ENCODE measurements around the gene NDC1.
"Not testable (repeated sequence)": the region's sequence is repeated elsewhere in the genome, so short reads cannot be mapped to it uniquely, and the experiment has no call there.

NDC1 gene

DNA sequence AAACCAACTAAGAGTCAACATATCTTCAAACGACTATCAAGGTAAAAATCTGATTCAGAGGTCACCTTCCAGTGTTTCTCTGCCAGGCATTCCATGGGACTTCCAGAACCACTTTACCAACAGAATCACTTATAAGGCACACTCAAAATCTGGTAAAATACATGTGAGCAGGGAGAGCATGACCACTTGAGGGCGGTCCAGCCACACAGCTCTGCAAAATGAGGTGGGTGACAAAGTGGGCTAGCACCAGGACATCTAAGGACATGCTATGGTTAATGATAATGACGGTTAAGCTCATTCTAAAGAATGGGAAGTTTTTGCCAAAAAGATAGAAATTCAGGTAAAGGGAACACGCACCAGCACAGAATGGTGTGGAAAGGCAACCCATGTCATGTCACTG, 74.6 kb downstream of the NDC1 start:
- Histone ChIP-seq H3K36me3 (ENCODE audit: control insufficient read depth, insufficient read depth, low read length, severe bottlenecking) (no peaks in the 10 kb centered on the region), H3K9me3 (ENCODE audit: control insufficient read depth, low read length) (no peaks in the 10 kb centered on the region), H3K4me1 (ENCODE audit: control insufficient read depth, insufficient read depth, low read length) (peaks cover 25% of the 10 kb centered on the region), H3K9ac (ENCODE audit: low read length) (no peak overlapping the region), H3K27me3 (replicated peaks; ENCODE audit: control insufficient read depth, insufficient read depth, low read length) (no peaks in the 10 kb centered on the region), H3K4me3 (ENCODE audit: low read length) (no peak overlapping the region)
- no peak for DNase-seq (ENCODE audit: low read depth)

DNA sequence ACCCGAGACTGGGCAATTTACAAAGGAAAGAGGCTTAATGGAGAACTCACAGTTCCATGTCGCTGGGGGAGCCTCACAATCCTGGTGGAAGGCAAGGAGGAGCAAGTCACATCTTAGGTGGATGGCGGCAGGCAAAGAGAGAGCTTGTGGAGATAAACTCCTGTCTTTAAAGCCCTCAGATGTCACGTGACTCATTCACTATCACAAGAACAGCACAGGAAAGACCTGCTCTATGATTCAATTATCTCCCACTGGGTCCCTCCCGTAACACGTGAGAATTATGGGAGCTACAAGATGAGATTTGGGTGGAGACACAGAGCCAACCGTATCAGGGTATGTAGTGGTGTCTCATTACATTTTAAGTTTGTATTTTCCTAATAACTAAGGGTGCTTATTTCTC, 77.6 kb downstream of the NDC1 start:
- not testable (repeated sequence) for H3K36me3 ChIP-seq (ENCODE audit: control insufficient read depth, insufficient read depth, low read length, severe bottlenecking); H3K4me3 ChIP-seq (ENCODE audit: low read length); H3K4me1 ChIP-seq (ENCODE audit: control insufficient read depth, insufficient read depth, low read length); H3K27me3 ChIP-seq (replicated peaks; ENCODE audit: control insufficient read depth, insufficient read depth, low read length); DNase-seq (ENCODE audit: low read depth); H3K9ac ChIP-seq (ENCODE audit: low read length); H3K9me3 ChIP-seq (ENCODE audit: control insufficient read depth, low read length)

DNA sequence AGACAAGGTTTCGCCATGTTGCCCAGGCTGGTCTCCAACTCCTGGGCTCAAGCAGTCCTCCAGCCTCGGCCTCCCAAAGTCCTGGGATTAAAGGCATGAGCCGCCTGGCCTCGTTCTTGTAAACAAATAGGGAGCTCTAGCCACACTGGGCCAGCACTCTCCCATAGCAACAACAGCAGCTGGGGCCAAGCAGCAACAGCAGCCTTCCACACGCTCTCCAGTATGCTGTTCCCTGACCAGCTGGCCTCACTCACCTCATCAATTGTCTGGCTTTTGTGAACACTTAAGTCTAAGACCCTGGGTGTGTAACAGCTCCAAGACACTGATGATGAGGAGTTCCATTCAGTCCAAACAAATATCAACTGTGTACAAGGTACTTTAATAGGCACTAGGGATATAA, 82.2 kb downstream of the NDC1 start:
- DNase-seq (ENCODE audit: low read depth): no peak
- Histone ChIP-seq H3K36me3 (ENCODE audit: control insufficient read depth, insufficient read depth, low read length, severe bottlenecking) (no peaks in the 10 kb centered on the region), H3K9ac (ENCODE audit: low read length) (no peak overlapping the region), H3K4me1 (ENCODE audit: control insufficient read depth, insufficient read depth, low read length) (no peaks in the 10 kb centered on the region), H3K4me3 (ENCODE audit: low read length) (no peak overlapping the region), H3K27me3 (replicated peaks; ENCODE audit: control insufficient read depth, insufficient read depth, low read length) (peaks cover 14% of the 10 kb centered on the region), H3K9me3 (ENCODE audit: control insufficient read depth, low read length) (no peaks in the 10 kb centered on the region)

DNA sequence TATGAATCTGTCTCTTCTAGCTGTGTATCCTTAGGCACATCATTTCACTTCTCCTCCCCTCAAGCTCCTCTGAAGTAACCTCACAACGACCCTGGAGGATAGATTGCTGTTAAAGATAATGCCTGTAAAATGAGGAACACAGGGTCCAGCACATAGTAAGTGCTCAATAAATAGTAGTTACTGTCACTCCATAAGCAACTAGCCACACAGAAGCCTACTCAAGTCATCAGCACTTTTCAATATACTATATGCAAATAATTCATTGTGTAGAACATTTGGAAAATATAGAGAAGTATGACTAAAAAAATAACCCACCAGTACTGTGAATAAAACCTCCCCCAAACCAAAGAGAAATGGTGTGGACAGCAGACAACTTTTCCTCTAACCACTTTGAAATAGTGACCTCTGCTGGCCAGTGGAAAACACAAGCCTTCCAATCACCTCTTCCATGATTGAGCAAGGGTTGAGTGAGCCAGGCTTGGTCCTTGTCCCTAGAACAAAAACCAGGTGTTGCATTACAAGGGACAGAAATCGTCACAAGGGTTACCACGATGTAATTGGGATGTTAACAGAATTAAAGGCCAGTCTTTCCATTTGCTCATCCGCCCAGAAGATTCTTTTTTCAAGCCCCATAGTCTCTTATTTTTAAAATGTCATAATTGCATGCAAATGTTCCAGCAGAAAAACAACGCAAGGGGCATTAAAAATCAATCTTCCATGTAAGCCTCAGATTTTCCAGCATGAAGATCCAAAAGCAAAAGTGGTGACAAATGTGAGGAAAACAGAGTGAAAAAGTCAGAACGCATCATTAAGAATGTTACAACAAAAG, 83.4 kb downstream of the NDC1 start:
- H3K9me3 ChIP-seq (ENCODE audit: control insufficient read depth, low read length): no peaks in the 10 kb centered on the region
- H3K36me3 ChIP-seq (ENCODE audit: control insufficient read depth, insufficient read depth, low read length, severe bottlenecking): no peaks in the 10 kb centered on the region
- DNase-seq (ENCODE audit: low read depth): peak; percentile 93
- H3K27me3 ChIP-seq (replicated peaks; ENCODE audit: control insufficient read depth, insufficient read depth, low read length): peaks cover 25% of the 10 kb centered on the region
- H3K9ac ChIP-seq (ENCODE audit: low read length): no peak overlapping the region
- H3K4me1 ChIP-seq (ENCODE audit: control insufficient read depth, insufficient read depth, low read length): no peaks in the 10 kb centered on the region
- H3K4me3 ChIP-seq (ENCODE audit: low read length): no peak overlapping the region

DNA sequence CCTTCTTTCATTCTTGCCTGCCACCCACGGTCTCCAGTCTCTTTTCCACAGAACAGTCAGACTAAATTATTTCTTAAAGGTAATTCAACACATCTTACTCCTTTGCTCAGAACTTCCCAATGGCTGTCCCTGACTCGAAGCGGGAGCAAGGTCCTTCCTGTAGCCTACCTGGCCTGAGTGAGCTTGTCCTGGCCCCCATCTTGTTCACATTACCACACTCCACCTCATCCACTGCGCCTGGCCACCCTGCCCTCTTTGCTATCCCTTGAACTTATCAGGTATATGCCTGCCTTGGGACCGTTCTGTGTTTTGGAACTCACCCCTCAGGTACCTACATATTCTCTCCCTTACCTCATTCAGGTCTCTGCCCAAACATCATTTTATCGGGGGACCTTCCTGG, 85.8 kb downstream of the NDC1 start:
- no peak for DNase-seq (ENCODE audit: low read depth)
- H3K27me3 ChIP-seq (replicated peaks; ENCODE audit: control insufficient read depth, insufficient read depth, low read length): peaks cover 43% of the 10 kb centered on the region
- H3K9ac ChIP-seq (ENCODE audit: low read length): no peak overlapping the region
- H3K9me3 ChIP-seq (ENCODE audit: control insufficient read depth, low read length): no peaks in the 10 kb centered on the region
- no peaks in the 10 kb centered on the region for H3K36me3 ChIP-seq (ENCODE audit: control insufficient read depth, insufficient read depth, low read length, severe bottlenecking)
- H3K4me3 ChIP-seq (ENCODE audit: low read length): no peak overlapping the region
- H3K4me1 ChIP-seq (ENCODE audit: control insufficient read depth, insufficient read depth, low read length): no peaks in the 10 kb centered on the region

DNA sequence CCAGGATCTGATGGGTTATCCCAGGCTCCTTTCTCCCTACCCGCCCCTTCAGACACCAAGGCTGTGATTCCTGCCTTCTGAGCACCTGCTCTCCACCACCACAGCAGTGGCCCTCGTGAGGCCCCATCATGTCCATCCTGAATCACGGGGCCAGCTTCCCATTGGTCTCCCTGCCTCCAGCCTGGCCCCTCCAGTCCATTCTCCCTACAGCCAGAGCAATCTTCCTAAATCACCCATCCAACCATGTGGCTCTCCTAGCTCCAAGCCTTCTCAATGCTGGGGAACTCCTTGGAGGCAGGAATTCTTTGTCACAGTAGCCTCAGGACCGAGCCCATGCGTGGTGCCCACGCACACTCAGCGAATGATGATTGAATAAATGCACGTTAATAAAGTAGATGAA, 90.3 kb downstream of the NDC1 start:
- peaks cover 8% of the 10 kb centered on the region for H3K9me3 ChIP-seq (ENCODE audit: control insufficient read depth, low read length)
- no peaks in the 10 kb centered on the region for H3K4me1 ChIP-seq (ENCODE audit: control insufficient read depth, insufficient read depth, low read length)
- peaks cover 48% of the 10 kb centered on the region for H3K27me3 ChIP-seq (replicated peaks; ENCODE audit: control insufficient read depth, insufficient read depth, low read length)
- no peak for DNase-seq (ENCODE audit: low read depth)
- no peaks in the 10 kb centered on the region for H3K36me3 ChIP-seq (ENCODE audit: control insufficient read depth, insufficient read depth, low read length, severe bottlenecking)
- no peak overlapping the region for H3K4me3 ChIP-seq (ENCODE audit: low read length)
- no peak overlapping the region for H3K9ac ChIP-seq (ENCODE audit: low read length)

DNA sequence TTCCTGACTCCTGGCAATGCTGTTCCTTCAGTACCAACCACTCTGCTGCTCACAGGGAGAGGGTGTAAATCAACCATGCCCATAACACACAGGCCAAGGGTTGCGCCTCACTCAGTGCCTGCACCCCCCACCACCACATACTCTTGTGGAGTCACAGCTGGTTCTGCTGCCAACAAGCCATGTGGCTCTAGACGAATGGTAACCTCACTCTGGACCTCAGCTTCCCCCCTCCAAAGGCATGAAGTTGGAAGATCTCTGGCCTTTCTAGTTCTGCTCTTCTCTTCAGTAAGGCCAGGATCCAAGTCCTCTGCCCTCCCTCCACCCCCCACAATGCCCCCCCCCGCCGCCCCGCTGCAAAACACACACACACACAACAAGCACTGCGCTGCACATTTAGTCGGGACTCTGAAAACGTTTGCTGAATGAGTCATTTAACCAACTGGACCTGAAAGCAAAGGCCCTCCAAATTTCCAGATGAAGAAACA, 97.4 kb downstream of the NDC1 start:
- Histone ChIP-seq H3K4me1 (ENCODE audit: control insufficient read depth, insufficient read depth, low read length) (peaks cover 11% of the 10 kb centered on the region), H3K36me3 (ENCODE audit: control insufficient read depth, insufficient read depth, low read length, severe bottlenecking) (no peaks in the 10 kb centered on the region), H3K4me3 (ENCODE audit: low read length) (no peak overlapping the region), H3K27me3 (replicated peaks; ENCODE audit: control insufficient read depth, insufficient read depth, low read length) (no peaks in the 10 kb centered on the region), H3K9ac (ENCODE audit: low read length) (no peak overlapping the region), H3K9me3 (ENCODE audit: control insufficient read depth, low read length) (peaks cover 9% of the 10 kb centered on the region)
- peak; percentile 76 for DNase-seq (ENCODE audit: low read depth)

DNA sequence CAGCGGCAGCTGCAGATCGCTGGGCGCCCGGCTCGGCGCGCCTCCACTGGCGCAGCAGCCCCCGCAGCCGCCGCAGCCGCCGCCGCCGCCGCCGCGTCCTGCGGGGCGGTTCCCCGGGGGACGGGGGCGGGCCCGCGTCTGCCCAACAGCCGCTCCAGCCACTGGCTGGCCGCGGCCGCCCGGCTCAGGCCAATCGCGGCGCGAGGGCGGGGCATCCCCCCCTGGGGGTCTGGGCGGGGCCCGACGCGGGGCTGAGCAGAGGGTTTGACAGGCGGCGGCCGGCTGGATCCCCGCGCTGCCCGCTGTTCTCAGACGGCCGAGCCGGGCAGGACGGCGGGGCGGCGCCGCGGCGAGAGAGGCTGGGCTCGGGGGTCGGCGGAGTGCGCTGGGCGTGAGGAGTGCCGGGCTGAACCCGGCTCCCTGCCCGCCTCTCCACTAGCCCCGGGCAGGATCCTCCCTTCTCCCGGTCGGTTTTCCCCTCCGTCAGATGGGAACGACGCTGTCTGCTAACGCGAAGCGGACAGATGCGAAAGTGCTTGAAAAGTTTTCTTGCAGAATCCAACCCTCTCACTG, 98.9 kb downstream of the NDC1 start, which contains the start of gene GLIS1:
Gene GLIS1 (minus strand): TSS at position 56 of the 573 bp plus-strand sequence. CDS start 1,100 bp downstream, outside the sequence.
- Histone ChIP-seq H3K9ac (ENCODE audit: low read length) (peak within 1 kb of the TSS; percentile 79), H3K9me3 (ENCODE audit: control insufficient read depth, low read length) (peaks cover 9% of the 10 kb centered on the region), H3K4me3 (ENCODE audit: low read length) (peak within 1 kb of the TSS; percentile 85), H3K27me3 (replicated peaks; ENCODE audit: control insufficient read depth, insufficient read depth, low read length) (no peaks in the 10 kb centered on the region), H3K4me1 (ENCODE audit: control insufficient read depth, insufficient read depth, low read length) (peaks cover 24% of the 10 kb centered on the region), H3K36me3 (ENCODE audit: control insufficient read depth, insufficient read depth, low read length, severe bottlenecking) (no peaks in the 10 kb centered on the region)
- peak; percentile 97 for DNase-seq (ENCODE audit: low read depth)

DNA sequence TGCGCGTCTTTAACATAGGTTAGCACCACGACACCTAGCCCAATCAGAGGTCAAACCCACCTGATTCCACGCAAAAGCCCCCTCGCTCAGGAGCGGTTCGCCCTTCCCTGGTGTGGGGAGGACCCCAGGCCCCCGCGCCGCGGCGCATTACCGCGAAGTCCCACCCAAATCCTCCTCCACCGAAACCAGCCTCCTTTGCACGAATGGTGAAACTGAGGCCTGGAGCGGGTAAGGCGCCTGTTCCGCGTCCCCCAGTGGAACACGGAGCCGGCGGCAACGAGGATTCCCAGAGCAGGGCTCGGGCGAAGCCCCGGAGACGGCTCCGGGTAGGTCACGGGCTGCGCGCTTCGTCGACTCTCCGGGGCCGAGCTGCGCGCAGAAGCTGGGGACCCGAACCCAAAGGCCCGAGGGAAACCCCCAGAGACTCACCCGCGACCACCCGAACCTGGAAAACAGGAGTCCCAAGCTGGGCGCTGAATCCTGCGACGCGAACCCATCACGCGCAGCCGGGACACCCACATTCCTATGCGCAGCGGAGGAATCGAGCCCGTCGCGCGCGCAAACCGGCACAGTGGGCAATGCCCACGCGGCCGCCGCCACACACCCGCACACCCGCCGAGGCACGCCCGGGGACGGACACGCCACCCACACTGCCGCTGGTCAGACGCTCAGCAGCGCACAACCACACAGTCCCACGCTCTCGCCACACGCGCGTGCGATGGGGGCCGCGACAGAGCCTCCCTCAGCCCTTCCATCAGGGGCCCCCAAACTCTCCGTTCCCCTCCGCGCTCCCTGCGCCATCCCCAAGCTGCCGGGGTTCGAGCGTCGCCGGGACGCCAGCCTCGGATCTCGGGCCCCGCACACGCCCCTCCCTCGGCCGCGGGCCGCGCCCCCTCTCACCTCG, 99.6 kb downstream of the NDC1 start:
- peak; percentile 67 for DNase-seq (ENCODE audit: low read depth)
- H3K9ac ChIP-seq (ENCODE audit: low read length): peak overlapping the region; percentile 79
- peak overlapping the region; percentile 85 for H3K4me3 ChIP-seq (ENCODE audit: low read length)
- no peaks in the 10 kb centered on the region for H3K27me3 ChIP-seq (replicated peaks; ENCODE audit: control insufficient read depth, insufficient read depth, low read length)
- peaks cover 32% of the 10 kb centered on the region for H3K4me1 ChIP-seq (ENCODE audit: control insufficient read depth, insufficient read depth, low read length)
- H3K36me3 ChIP-seq (ENCODE audit: control insufficient read depth, insufficient read depth, low read length, severe bottlenecking): no peaks in the 10 kb centered on the region
- H3K9me3 ChIP-seq (ENCODE audit: control insufficient read depth, low read length): peaks cover 9% of the 10 kb centered on the region

DNA sequence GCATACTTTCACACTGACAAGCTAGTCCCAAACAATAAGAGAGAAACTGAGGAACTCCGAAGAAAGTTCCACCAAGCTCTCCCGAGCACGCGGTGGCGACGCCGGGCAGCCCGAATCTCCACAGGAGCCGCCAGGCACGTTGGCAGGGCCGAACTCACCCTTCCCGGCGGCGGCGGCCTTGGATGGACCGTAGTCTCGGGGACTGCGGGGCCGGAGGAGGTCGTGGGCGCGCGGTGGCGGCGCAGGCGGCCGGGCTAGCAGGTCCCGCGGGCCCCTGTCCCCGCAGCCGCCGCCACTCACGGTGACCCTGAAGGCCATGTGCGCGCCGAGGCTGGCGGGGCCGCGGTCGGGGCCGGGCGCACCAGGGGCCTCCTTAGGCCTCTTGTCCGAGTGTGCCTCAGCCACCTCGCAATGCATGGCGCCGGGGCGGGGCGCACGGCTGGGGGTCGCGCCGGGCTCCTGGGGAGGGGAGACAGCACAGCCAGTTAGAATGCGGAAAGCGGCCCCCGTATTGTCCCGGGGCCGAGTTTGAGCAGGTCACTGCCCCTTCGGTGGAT, 100.4 kb downstream of the NDC1 start:
- peaks cover 39% of the 10 kb centered on the region for H3K4me1 ChIP-seq (ENCODE audit: control insufficient read depth, insufficient read depth, low read length)

DNA sequence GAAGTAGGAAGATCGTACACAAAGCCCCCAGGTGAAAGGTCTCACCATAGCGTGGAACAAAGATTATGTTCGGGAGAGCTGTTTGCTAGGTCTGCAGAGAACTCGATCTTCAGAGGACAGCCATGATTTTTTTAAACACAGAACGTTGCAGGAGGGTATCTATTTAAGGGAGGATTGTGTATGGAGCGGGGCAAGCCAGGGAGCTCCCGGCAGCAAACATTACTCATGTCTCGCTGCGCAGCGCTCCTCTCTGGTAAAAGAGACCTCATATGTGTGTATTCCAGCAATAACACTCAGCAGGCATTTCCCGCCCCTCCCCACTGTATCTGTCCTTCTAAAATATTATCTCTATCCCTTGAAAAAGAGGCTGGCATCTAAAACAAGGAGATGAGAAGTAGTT, 101.8 kb downstream of the NDC1 start:
- no peaks in the 10 kb centered on the region for H3K9me3 ChIP-seq (ENCODE audit: control insufficient read depth, low read length)
- no peak overlapping the region for H3K4me3 ChIP-seq (ENCODE audit: low read length)
- H3K4me1 ChIP-seq (ENCODE audit: control insufficient read depth, insufficient read depth, low read length): peaks cover 48% of the 10 kb centered on the region
- DNase-seq (ENCODE audit: low read depth): no peak
- H3K36me3 ChIP-seq (ENCODE audit: control insufficient read depth, insufficient read depth, low read length, severe bottlenecking): no peaks in the 10 kb centered on the region
- no peaks in the 10 kb centered on the region for H3K27me3 ChIP-seq (replicated peaks; ENCODE audit: control insufficient read depth, insufficient read depth, low read length)
- H3K9ac ChIP-seq (ENCODE audit: low read length): no peak overlapping the region

More for the DNA sequence above, 100.4 kb downstream of the NDC1 start:
- peak overlapping the region; percentile 79 for H3K9ac ChIP-seq (ENCODE audit: low read length)
- H3K36me3 ChIP-seq (ENCODE audit: control insufficient read depth, insufficient read depth, low read length, severe bottlenecking): no peaks in the 10 kb centered on the region
- H3K4me3 ChIP-seq (ENCODE audit: low read length): peak overlapping the region; percentile 85
- H3K27me3 ChIP-seq (replicated peaks; ENCODE audit: control insufficient read depth, insufficient read depth, low read length): no peaks in the 10 kb centered on the region
- DNase-seq (ENCODE audit: low read depth): peak; percentile 28
- peaks cover 2% of the 10 kb centered on the region for H3K9me3 ChIP-seq (ENCODE audit: control insufficient read depth, low read length)
